NCI-H2196 (cell line): Measurements from ENCODE around the gene LLGL2.
A peak's percentile ranks its signal among the peaks of the same experiment; 100 is the strongest.

Experiments
- DNase-seq: peaks from one replicate; lab custom pipeline; 2025; ENCODE audit not compliant: unreplicated experiment; lab: John Stamatoyannopoulos, UW

Gene LLGL2

DNA sequence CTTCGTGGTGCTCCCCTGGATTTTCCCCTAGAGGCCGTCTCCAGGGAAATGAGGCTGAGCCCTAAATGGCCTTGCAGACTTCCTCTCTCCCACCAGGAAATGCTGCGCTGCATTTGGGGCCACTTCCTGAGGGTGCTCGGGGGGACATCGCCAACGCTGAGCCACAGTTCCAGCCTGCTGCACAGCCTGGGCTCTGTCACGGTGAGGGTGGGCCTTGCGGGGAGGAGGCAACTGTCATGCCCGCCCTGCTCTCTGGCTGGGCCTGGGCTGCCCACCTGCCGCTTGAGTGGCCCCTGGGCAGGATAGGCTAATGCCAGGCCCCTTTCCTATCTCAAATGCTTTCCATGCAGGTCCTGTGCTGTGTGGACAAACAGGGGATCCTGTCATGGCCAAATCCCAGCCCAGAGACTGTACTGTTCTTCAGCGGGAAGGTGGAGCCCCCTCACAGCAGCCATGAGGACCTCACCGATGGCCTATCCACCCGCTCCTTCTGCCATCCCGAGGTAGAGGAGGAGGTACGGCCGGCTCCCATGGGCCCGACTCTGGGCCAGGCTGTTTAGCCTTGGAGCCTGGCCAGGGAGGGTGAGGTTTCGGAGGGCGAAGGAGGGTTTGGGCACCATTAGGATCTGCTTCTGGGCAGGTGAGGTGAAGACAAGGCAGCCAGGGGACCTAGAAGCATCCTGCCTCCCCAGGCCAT, 34.4 kb upstream of the LLGL2 start:
- no peak for DNase-seq

DNA sequence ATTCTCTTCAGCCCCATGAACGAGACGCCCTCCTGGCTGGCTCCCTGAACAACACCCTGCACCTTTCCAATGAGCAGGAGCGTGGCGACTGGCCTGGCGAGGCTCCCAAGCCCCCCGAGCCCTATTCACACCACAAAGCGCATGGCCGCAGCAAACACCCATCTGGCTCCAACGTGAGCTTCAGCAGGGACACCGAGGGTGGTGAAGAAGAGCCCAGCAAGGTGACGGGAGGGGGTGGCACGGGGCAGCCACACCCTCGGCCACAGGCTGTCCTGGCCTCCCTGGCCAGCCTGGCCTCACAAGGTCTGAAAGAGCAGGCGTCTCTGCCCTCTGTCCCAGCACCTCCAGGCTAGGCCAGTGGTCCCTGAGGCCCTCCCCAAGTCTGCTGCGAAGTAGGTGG, 33.8 kb upstream of the LLGL2 start:
- DNase-seq = no peak

DNA sequence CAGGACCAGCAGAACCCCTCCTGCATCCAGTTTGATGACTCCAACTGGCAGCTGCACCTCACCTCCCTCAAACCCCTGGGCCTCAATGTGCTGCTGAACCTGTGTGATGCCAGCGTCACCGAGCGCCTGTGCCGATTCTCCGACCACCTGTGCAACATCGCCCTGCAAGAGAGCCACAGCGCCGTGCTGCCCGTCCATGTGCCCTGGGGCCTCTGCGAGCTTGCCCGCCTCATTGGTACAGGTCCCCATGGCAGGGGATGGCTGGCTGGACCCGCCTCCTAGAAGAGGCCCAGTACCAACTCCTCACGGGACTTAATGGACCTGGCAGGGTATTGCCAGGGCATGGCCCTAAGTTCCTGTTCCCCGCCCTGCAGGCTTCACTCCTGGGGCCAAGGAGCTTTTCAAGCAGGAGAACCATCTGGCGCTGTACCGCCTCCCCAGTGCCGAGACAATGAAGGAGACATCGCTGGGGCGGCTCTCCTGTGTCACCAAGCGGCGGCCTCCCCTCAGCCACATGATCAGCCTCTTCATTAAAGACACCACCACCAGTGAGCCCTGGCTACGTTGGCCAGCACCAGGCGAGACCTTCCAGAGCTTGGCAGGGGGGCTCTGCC, 32.8 kb upstream of the LLGL2 start:
- no peak for DNase-seq

DNA sequence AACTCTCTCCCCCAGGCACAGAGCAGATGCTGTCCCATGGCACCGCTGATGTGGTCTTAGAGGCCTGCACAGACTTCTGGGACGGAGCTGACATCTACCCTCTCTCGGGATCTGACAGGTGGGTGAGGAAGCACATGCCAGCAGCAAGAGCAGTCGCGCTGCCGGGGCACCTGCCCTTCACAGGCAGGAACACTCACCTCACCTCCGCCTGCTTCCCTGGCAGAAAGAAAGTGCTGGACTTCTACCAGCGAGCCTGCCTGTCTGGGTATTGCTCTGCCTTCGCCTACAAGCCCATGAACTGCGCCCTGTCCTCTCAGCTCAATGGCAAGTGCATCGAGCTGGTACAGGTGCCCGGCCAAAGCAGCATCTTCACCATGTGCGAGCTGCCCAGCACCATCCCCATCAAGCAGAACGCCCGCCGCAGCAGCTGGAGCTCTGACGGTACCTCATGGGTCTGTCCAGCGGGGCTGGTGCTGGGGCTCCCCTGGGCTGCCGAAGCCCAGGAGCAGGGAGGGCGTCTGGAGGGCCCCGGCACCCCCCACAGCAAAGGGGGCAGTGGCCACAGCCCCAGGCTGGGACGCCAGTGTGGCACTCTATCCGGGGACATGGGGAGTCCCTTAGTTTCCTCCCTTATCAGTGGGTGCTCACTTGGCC, 31.9 kb upstream of the LLGL2 start:
- DNase-seq = no peak

DNA sequence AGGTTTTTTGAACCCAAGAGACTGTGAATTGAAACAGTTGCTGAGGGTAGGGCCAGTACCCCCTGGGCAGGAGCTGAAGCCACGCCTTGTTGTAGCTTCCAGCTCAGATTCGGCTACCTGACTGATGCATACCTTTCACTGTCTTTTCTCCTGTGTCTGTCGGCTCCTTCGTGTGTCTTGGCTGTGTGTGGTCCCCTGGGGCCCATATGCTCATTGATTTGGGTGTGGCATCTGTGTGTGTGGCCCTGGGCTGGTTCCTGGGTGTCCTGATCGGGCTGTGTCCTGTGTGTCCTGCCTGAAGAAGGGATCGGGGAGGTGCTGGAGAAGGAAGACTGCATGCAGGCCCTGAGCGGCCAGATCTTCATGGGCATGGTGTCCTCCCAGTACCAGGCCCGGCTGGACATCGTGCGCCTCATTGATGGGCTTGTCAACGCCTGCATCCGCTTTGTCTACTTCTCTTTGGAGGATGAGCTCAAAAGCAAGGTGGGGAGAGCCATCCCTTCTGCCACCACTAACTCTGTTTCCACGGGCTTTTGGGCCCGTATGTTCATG, 31.1 kb upstream of the LLGL2 start:
- DNase-seq = no peak

DNA sequence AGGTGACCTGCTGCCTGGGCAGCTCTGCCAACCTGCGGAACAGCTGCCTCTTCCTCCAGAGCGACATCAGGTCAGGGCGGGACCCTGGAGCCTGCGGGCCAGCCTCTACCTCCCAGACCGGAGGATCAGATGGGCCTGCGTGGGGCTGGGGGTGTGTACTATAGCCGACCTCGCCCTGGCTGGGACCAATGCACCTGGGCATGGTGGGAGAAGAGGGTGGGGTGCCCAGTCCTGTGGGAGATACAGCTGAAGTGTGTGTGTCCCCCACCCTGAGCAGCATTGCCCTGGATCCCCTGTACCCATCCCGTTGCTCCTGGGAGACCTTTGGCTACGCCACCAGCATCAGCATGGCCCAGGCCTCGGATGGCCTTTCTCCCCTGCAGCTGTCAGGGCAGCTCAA, 29.5 kb upstream of the LLGL2 start:
- no peak for DNase-seq

DNA sequence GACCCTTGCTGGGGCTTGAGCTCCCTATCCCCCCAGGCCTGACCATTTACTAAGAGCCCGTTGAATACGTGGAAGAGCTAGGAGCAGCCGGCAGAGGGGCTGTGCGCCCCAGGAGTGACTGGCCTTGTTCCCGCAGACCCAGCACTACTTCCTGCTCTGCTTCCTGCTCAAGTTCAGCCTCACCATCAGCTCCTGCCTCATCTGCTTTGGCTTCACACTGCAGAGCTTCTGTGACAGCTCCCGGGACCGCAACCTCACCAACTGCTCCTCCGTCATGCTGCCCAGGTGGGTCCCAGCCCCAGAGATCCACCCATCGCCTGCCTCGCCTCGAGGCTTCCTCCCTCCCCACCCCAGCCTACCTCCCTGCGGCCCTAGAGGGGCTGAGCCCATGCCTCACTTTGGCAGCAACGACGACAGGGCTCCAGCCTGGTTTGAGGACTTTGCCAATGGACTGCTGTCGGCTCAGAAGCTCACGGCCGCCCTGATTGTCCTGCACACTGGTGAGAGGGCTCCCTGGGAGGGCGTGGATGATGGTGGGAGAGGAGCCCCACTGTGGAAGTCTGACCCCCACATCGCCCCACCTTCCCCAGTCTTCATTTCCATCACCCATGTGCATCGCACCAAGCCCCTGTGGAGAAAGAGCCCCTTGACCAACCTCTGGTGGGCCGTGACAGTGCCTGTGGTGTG, 27.3 kb upstream of the LLGL2 start:
- no peak for DNase-seq

DNA sequence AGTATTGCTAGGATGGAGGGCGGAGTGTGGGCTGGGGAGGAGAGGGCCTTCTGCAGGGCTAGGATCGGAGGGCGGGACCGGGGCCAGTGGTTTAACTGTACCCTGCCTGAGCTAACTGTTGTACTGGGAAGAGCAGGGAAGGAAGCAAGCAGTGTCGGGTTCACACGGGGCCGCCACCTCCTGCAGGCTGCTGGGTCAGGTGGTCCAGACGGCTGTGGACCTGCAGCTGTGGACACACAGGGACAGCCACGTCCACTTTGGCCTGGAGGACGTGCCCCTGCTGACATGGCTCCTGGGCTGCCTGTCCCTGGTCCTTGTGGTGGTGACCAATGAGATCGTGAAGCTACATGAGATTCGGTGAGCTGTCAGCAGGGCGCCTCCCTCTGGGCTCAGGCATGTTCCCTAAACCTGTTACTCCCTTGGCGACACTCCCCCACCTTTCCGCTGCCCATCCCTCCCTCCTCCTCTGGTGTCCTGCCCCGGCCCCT, 26.7 kb upstream of the LLGL2 start:
- DNase-seq = no peak

DNA sequence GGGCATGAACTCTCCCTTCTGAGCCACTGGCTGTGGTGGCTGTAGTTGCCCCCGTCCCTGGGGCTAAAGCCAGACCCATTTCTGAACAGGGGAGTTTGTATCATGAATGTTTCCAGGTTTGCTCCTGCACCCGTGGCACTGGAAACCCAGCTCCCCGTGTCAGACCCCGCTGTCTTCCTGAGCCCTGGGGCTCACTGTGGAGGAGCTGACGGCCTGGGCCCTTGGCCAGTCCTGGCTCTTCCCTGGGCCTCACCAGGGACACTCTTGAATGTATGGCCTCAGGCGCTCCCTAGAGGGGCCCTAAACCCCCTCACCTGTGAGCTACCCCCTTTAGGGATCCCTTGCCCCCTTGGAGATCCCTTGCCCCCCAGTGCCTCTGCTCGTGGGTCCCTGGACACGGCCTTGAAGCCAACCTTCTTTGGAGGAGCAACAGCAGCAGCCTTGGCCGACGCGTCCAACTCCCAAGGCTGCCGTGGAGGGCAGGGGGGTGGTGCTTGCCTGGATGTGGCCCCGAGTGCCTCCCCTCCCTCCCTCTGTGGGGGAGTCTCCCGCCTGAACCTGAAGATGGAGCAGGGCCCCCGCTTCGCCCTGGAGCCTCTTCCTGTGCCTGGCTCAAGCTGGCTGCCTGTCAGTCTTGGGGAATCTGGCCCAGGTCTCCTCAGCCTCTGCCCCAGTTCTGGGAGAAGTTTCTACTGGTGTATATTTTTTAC, 26.0 kb upstream of the LLGL2 start:
- DNase-seq = no peak

DNA sequence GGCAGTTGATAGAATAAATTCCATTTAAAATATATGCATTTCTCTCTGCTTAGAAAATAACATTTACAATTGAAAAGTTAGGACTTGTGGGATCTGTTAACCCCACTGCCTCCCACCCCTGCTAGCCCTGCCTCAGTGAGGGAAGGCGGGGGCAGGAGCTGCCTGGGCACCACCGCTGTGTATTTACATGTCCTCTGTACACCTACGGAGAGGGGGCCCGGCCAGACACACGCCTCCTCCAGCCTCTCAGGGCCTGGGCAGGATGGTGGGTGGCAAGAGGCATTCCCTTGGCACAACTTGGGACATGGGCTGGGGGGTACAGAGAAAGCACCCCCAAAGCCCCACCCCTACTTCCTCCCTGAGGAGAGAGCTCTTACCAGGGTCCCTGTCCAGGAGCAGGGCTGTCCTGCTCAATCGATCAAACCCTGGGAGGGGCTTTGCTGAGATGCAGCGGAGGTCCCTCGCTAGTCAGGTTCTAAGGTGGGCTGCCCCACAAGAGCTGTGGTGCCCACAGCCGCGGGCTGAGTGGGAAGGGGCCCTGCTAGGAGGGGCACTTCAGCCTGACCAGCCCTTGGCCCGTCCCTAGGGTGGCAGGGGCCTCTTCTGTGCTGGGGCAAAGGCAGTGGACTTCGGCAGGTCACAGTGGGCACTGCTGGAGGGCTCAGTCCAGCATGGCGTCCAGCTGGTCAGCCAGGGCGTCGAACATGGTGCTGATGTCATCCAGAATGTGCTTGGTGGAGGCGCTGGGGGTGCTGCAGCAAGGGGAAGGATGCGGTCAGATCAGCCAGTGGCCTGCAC, 24.9 kb upstream of the LLGL2 start:
- DNase-seq = no peak

DNA sequence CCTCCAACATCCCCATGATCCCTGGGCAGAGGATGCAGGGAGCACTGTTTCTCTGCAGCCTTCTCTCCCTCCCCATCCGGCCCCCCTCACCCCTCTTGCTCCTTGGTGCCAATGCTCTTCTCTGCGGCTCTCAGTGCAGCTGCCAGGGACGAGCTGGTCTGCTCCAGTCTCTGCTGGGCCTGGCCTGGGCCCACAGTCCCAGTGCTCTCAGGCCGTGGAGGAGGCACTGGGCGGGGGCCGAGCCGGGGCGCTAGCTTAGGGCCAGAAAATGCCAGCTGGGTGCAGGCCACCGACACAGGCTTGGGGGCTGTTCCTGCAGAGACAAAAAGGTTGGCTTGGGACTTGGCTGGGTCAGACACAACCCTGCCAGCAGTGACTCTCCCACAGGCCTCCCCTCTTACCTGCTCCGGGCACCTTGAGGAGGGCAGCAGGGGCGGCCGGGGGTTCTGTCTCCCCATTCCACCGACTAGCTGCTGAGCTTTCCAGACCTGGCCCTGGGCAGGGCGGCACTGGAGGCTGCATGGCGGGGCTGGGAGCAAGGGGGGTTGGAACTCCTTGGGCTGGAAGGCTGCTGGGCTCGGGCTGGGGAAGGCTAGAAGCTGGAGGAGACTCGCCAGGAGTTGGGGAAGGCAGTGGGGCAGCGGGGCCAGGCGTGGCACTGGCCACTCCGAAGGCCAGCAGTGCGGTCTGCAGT, 24.0 kb upstream of the LLGL2 start:
- no peak for DNase-seq

DNA sequence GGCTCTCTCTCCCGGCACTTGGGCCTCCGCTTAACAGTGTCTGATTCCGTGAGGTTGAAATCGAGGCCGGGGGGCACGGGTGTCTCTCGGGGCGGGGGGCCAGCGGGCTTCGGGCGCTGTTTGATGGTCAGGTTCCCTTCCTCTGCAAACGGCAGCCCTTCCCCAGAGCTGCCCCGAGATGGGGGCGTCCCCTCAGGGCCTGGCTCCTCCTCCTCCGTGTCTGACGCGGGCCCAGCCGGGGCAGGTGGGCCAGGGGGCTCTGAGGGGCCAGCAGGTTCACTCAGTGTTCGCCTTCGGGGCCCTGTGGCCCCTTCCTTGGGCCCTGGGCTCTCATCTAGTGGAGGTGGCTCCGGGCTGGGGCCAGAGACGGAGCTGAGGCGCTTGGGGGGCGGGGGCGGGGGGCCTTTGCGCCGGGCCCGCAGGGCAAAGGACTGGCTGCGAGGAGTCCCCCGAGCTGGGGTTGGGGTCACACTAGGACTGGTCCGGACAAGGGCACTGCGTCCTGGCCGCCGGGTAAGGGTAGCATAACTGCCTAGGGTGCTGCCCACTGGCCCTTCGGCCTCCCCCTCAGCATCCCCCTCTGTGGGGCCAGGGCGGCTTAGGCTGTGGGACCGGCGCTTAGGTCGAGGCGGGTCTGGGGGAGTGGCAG, 23.3 kb upstream of the LLGL2 start:
- DNase-seq = no peak

DNA sequence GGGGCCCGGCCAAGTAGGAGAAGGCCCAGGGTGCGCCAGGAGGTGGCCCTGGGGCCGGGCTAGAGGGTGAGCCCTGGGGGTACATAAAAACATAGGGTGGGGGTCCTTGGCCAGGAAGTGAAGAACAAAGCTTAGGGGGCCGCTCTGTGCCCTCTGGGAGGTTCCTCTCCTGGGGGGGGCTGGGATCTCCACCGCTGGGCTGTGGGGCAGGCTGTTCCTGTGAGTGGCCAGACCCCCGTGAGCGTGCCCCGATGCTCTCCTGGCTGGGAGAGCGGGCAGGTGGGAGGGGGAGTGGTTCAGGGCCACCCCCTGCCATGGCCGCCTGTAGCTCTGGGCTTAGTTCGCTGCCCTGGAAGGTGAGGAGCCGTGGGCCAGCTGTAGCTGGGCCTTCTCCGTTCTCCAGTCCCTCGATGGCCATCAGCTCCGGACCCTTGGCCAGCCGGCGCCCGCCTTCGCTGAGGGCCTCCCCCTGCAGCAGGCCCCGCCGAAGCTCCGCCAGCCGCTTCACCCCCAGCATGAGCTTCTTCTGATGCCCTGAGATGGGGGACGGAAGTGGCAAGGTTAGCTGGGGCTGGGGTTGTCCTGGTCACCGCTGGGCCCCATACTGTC, 22.7 kb upstream of the LLGL2 start:
- no peak for DNase-seq

DNA sequence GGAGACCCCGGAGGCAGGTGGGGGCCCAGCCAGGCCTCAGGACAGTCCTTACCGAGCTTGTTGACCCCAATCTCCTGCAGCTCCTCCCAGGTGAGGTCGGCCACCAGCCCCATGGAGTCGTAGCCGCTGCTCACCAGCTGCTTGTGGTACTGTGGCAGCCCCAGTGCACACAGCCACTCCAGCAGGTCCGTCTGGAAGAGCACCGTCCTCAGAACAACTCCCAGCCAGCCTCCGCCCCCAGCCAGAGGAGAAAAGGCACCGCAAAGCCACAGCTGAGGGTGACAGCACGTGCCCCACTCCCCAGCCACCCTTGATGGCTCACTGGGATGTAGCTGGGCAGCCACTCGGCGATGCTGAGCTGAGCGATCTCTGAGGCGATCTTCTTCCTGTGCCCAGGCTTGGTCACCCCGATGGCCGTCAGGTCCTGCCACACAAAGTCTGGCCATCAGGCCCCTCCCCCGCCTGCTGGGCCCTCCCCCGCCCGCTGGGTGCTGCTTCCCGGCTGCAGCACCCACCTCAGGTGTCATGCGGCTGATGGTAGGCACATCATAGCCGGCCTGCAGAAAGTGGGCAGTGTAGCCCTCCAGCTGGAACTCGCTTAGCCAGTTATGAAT, 22.1 kb upstream of the LLGL2 start:
- DNase-seq = no peak

DNA sequence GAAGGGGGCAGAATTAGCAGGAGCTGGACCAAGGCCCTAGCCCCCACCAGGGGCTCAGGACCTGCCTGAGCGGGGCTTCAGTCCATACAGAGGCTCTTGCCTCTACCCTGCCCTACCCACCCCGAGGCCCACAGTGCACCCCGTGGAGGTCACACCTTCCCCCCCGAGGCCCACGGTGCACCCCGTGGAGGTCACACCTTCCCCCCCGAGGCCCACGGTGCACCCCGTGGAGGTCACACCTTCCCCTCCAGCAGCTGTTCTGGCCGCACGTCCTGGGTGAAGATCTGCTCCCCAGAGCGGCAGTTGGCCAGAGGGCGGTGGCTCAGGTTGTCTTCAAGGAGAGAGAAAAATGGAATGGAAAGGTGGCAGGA, 21.5 kb upstream of the LLGL2 start:
- no peak for DNase-seq

DNA sequence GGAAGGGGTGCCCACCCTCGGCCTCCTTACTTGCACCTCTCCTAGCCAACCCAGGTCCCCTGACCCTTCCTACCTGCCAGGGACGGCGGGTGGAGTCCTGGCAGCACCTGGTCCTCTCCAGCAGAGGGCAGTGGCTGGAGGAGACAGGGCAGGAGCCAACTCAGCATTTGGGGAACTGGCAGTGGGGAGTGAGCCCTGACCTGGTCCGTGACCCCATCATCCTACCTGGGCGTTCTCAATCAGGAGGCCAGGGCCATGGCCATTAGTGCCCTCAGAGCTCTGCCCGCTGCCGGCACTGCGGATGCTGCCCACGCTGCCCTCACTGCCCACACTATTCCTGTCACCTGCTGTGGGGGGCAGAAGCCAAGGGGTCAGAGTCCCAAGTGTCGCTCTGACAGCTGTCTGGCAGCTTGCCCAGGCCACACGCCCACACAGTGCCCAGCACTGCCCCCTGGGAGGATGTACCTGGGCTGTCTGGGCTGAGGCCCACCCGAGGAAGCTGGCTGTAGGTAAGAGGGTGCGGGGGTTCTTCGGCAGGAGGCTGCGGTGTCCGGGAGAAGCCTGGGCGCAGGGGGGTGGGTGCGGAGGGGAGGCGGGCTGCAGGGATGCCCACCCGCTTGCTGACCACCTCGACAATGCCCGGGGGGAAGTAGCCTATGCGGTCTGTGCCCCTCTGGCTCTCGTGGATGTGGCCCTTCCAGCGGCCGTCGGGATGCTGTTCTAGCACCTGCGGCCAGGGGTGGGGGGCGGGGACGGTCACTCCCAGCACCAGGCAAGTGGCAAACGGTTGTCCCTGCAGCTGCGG, 20.9 kb upstream of the LLGL2 start:
- DNase-seq = peak; percentile 29

DNA sequence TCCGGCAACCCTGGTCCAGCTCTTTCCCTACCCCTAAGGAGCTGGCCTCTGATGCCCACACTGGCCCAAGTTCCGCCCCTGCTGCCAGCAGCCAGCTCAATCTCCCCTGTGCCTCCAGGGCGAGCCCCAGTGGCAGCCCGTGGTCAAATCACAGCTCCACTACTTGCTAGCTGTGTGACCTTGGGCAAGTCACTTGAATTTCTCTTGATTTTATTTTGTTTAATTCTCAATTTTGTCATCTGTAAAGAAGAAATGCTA, 20.4 kb upstream of the LLGL2 start:
- DNase-seq = no peak

DNA sequence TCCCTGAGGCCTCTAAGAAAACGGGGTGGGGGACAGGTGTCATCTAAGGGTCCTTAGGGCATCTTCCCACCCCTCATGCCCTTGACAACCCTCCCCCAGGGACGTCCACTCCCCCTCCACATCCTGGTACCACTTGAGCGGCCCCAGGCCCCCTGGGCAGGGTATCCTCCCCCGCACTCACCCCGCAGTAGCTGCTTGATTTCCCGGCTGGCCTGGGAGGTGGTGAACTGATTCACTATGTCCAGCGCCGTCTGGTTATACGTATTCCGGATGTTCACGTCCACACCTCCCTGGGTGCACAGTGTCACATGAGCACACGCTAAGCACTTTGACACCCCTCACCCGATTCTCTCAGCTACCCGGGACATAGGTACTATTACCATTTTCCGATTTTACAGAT, 19.9 kb upstream of the LLGL2 start:
- no peak for DNase-seq
